ENCODE data around the gene DNAJC17. TPM values are rescaled to one million over a fixed set of nuclear protein-coding genes. Genes with fewer than 3 reads are reported as not detected.

DNAJC17 gene
- polyA plus RNA-seq, 2 of the 4 experiments (the other 2 are of a cell fraction), result 22.3 to 24.4 TPM

GRCh38 chr15:40832903-40833302 is 25.6 kb upstream of the DNAJC17 start (continued):
- TF ChIP-seq HEYL (CRISPR knock-in tag; IDR thresholded peaks at IDR 0.05) (no peak), EHF (CRISPR knock-in tag; IDR thresholded peaks at IDR 0.05) (no peak), POLR2AphosphoS2 (conservative IDR thresholded peaks at IDR 0.05; ENCODE audit: low read length) (no peak)

GRCh38 chr15:40831861-40832260 is 24.6 kb upstream of the DNAJC17 start:
- no peaks in the 10 kb centered on the region for H3K9me3 ChIP-seq
- peaks cover 24% of the 10 kb centered on the region for H3K4me1 ChIP-seq
- TF ChIP-seq SREBF2 (IDR thresholded peaks at IDR 0.05), result no peak
- no peak for TF ChIP-seq NFE2L2 (conservative IDR thresholded peaks at IDR 0.05; ENCODE audit: low read length)
- no peak for TF ChIP-seq CHD4 (IDR thresholded peaks at IDR 0.05; ENCODE audit: borderline replicate concordance)
- TF ChIP-seq RNF2 (IDR thresholded peaks at IDR 0.05; ENCODE audit: borderline replicate concordance, low read depth), result no peak
- ATAC-seq (no peak), DNase-seq (ENCODE audit: low read depth in 1 of 2, low spot score in 1 of 2) (no peak), FAIRE-seq (no peak)
- no peak overlapping the region for H3K4me2 ChIP-seq
- ChIA-PET POLR2A (no interaction called here), CTCF (interaction anchor here (1.0 to 1.1 kb wide), 2 partner anchors 42 to 49 kb away, joined by 3 to 9 read pairs; partner anchors contain the start of gene RHOV)
- 6% methylated on average over 1 of the region's 1 CpG for WGBS (ENCODE audit: missing lambda C conversion rate)
- H3K4me3 ChIP-seq, result no peak overlapping the region
- no peak overlapping the region for H3K27ac ChIP-seq

- Histone ChIP-seq H3K4me3 (no peak overlapping the region), H3K9me3 (no peaks in the 10 kb centered on the region), H3K4me1 (peaks cover 28% of the 10 kb centered on the region), H3K27ac (no peak overlapping the region), H3K4me2 (no peak overlapping the region)
- TF ChIP-seq ZSCAN20 (CRISPR knock-in tag; IDR thresholded peaks at IDR 0.05), result no peak
- TF ChIP-seq EHF (CRISPR knock-in tag; IDR thresholded peaks at IDR 0.05), result no peak
- TF ChIP-seq NPAS2 (CRISPR knock-in tag; IDR thresholded peaks at IDR 0.05; ENCODE audit: borderline replicate concordance), result no peak
- no peak for TF ChIP-seq JUNB (IDR thresholded peaks at IDR 0.05)
- TF ChIP-seq HES2 (IDR thresholded peaks at IDR 0.05), result no peak
- TF ChIP-seq TP53 (CRISPR knock-in tag; IDR thresholded peaks at IDR 0.05), result no peak
- no peak for TF ChIP-seq ESRRA (IDR thresholded peaks at IDR 0.05; ENCODE audit: borderline replicate concordance, low read length)
- no peak for TF ChIP-seq CHD4 (IDR thresholded peaks at IDR 0.05; ENCODE audit: borderline replicate concordance)
- TF ChIP-seq REST (IDR thresholded peaks at IDR 0.05), result no peak
- no peak for TF ChIP-seq NFE2L2 (conservative IDR thresholded peaks at IDR 0.05; ENCODE audit: low read length)
- DNase-seq (ENCODE audit: low read depth in 1 of 2, low spot score in 1 of 2) (no peak), FAIRE-seq (no peak), ATAC-seq (no peak)
- POLR2A ChIA-PET, result no interaction called here
- 73% methylated on average over 2 of the region's 2 CpGs for WGBS (ENCODE audit: missing lambda C conversion rate)
- CTCF ChIA-PET, result interaction anchor here (0.6 kb wide), 1 partner anchor 111 kb away, joined by 3 read pairs; no protein-coding TSS in a partner anchor
Observed at GRCh38 chr15:40830884-40831283, 23.6 kb upstream of the DNAJC17 start.

GRCh38 chr15:40829115-40829514 is 21.8 kb upstream of the DNAJC17 start:
- DNase-seq (ENCODE audit: low read depth in 1 of 2, low spot score in 1 of 2), result no peak
- Histone ChIP-seq H3K4me1 (peaks cover 31% of the 10 kb centered on the region), H3K4me2 (no peak overlapping the region), H3K9me3 (no peaks in the 10 kb centered on the region), H3K4me3 (no peak overlapping the region), H3K27ac (peak overlapping the region in 1 of 2 experiments; percentile 56; a peak in 1 of 6 replicates)
- CTCF ChIA-PET, result interaction anchor here (0.8 to 1.9 kb wide), 6 partner anchors 28 to 150 kb away, joined by 3 to 6 read pairs (median 4); partner anchors contain the start of genes RHOV and VPS18
- POLR2A ChIA-PET, result no interaction called here
- 82% methylated on average over 3 of the region's 7 CpGs for WGBS (ENCODE audit: missing lambda C conversion rate)
- no peak for FAIRE-seq
- ATAC-seq, result no peak
- TF ChIP-seq EP300 (IDR thresholded peaks at IDR 0.05) (no peak), BHLHE40 (IDR thresholded peaks at IDR 0.05; ENCODE audit: low read depth, low read length) (no peak), RARB (CRISPR knock-in tag; IDR thresholded peaks at IDR 0.05) (no peak), CHD4 (IDR thresholded peaks at IDR 0.05; ENCODE audit: borderline replicate concordance) (no peak), BCL3 (IDR thresholded peaks at IDR 0.05) (no peak), MAFK (IDR thresholded peaks at IDR 0.05; ENCODE audit: partially characterized antibody) (peak; percentile 39), HES2 (IDR thresholded peaks at IDR 0.05) (no peak)

Measured in A549 (cell line).